Common myeloid progenitor, CD34-positive (primary cell): ENCODE data around the gene CYGB.

Experiments used
- CTCF ChIA-PET: fragments of 350-600 bp; sonication (Branson Sonifier 250); formaldehyde crosslinking; loops from one replicate; lab custom pipeline; 2021; ENCODE audit warnings: antibody characterized with exemption; lab: Charles Lee
- POLR2A ChIA-PET: fragments of 350-600 bp; sonication (Branson Sonifier 250); formaldehyde crosslinking; loops from one replicate; lab custom pipeline; 2021; ENCODE audit warnings: antibody characterized with exemption; lab: Charles Lee
- DNase-seq, 3 donors: peaks; one replicate each; pipeline versions ENCODE4 v3.0.0 to v3.0.0-alpha.2; 2013
- H3K27ac ChIP-seq, 2 experiments: 1 replicate in 1 of 2; 2 replicates in 1 of 2; pipeline ENCODE4 v1.7.0; 2013; ENCODE audit warnings: inconsistent platforms in 2 of 2, low read length in 2 of 2, mild to moderate bottlenecking in 2 of 2, low read depth in 1 of 2, moderate library complexity in 1 of 2; ENCODE audit not compliant: severe bottlenecking in 2 of 2, insufficient read depth in 1 of 2, poor library complexity in 1 of 2
- H3K27me3 ChIP-seq, 5 experiments: replicated peaks in 2 of 5; 1 replicate in 3 of 5; 2 replicates in 2 of 5; pipeline versions ENCODE4 v1.6.1 to v1.7.0; 2013; ENCODE audit warnings: low read length in 4 of 5, mild to moderate bottlenecking in 2 of 5, moderate library complexity in 2 of 5, inconsistent platforms in 1 of 5; ENCODE audit not compliant: insufficient read depth in 5 of 5, control insufficient read depth in 4 of 5
- H3K36me3 ChIP-seq, 4 experiments: 1 replicate in 2 of 4; 2 replicates in 2 of 4; pipeline versions ENCODE4 v1.6.1 to v1.7.0; 2013; ENCODE audit warnings: low read length in 3 of 4, control low read depth in 1 of 4, mild to moderate bottlenecking in 1 of 4; ENCODE audit not compliant: control insufficient read depth in 4 of 4, insufficient read depth in 4 of 4
- H3K4me1 ChIP-seq, 4 experiments: 1 replicate in 3 of 4; 2 replicates in 1 of 4; pipeline versions ENCODE4 v1.6.1 to v1.7.1; 2013; ENCODE audit warnings: low read length in 3 of 4, mild to moderate bottlenecking in 3 of 4, control low read depth in 1 of 4, inconsistent platforms in 1 of 4, moderate library complexity in 1 of 4; ENCODE audit not compliant: control insufficient read depth in 4 of 4, insufficient read depth in 4 of 4; ENCODE audit errors: control extremely low read depth in 1 of 4
- H3K4me3 ChIP-seq, 7 experiments: 1 replicate in 4 of 7; 2 replicates in 3 of 7; pipeline versions ENCODE4 v1.5.1 to v1.7.0; 2013; ENCODE audit warnings: mild to moderate bottlenecking in 7 of 7, low read length in 6 of 7, moderate library complexity in 6 of 7, inconsistent platforms in 2 of 7, low read depth in 2 of 7, control low read depth in 1 of 7; ENCODE audit not compliant: insufficient read depth in 4 of 7, control insufficient read depth in 1 of 7; ENCODE audit errors: extremely low read depth in 1 of 7
- H3K9me3 ChIP-seq, 5 experiments: 1 replicate in 4 of 5; 2 replicates in 1 of 5; pipeline versions ENCODE4 v1.6.1 to v1.7.1; 2013; ENCODE audit warnings: low read length in 4 of 5, mild to moderate bottlenecking in 2 of 5, inconsistent platforms in 1 of 5, low read depth in 1 of 5, moderate library complexity in 1 of 5; ENCODE audit not compliant: control insufficient read depth in 4 of 5, insufficient read depth in 2 of 5; ENCODE audit errors: control extremely low read depth in 1 of 5
- WGBS: methylation state at CpG from one replicate; pipeline ENCODE4 v1.1.5; 2013; ENCODE audit not compliant: insufficient coverage; 5-methylcytosine and 5-hydroxymethylcytosine counted together

Gene CYGB

GRCh38 chr17:76540381-76541300 is 3.1 kb upstream of the CYGB start:
- DNase-seq = peak; percentile 71 to 91 (median 89)
- H3K36me3 ChIP-seq = no peaks in the 10 kb centered on the region
- no peak overlapping the region for H3K27ac ChIP-seq
- H3K4me1 ChIP-seq = peaks cover 0 to 51% (median 45%) of the 10 kb centered on the region in 4 experiments
- CTCF ChIA-PET = interaction anchor here (1.1 to 3.9 kb wide), 7 partner anchors 9 to 17 kb away, joined by 3 to 20 read pairs (median 5); no protein-coding TSS in a partner anchor
- WGBS = 9% methylated on average over 12 of the region's 27 CpGs
- no peaks in the 10 kb centered on the region for H3K9me3 ChIP-seq
- peak overlapping the region in 5 of 7 experiments; percentile 33 to 73 (median 53) for H3K4me3 ChIP-seq
- peaks cover 4 to 41% (median 23%) of the 10 kb centered on the region in 5 experiments for H3K27me3 ChIP-seq
- POLR2A ChIA-PET = interaction anchor here (1.0 to 1.4 kb wide), 4 partner anchors 11 to 16 kb away, joined by 3 to 5 read pairs (median 4); no protein-coding TSS in a partner anchor

GRCh38 chr17:76539631-76540271 is 2.2 kb upstream of the CYGB start, which contains the start of gene PRCD:
PRCD (plus strand) TSS chr17:76540044; CDS start chr17:76540142, 98 bp downstream.
- Histone ChIP-seq H3K36me3 (no peaks in the 10 kb centered on the region), H3K27me3 (peaks cover 4 to 41% (median 23%) of the 10 kb centered on the region in 5 experiments), H3K4me3 (peak within 1 kb of the TSS in 5 of 7 experiments; percentile 33 to 73 (median 53)), H3K27ac (no peak within 1 kb of the TSS), H3K4me1 (peaks cover 0 to 48% (median 41%) of the 10 kb centered on the region in 4 experiments), H3K9me3 (no peaks in the 10 kb centered on the region)
- no peak for DNase-seq
- 96% methylated on average over 15 of the region's 22 CpGs for WGBS
- ChIA-PET POLR2A (interaction anchor here (1.4 kb wide), 2 partner anchors 12 to 13 kb away, joined by 3 to 4 read pairs; no protein-coding TSS in a partner anchor), CTCF (interaction anchor here (1.1 to 3.9 kb wide), 7 partner anchors 9 to 17 kb away, joined by 3 to 20 read pairs (median 5); no protein-coding TSS in a partner anchor)

GRCh38 chr17:76538941-76539570 is 1.5 kb upstream of the CYGB start:
- Histone ChIP-seq H3K4me3 (no peak overlapping the region), H3K36me3 (no peaks in the 10 kb centered on the region), H3K27ac (no peak overlapping the region), H3K27me3 (peaks cover 4 to 41% (median 23%) of the 10 kb centered on the region in 5 experiments), H3K4me1 (peaks cover 0 to 44% (median 35%) of the 10 kb centered on the region in 4 experiments), H3K9me3 (no peaks in the 10 kb centered on the region)
- no peak for DNase-seq
- 95% methylated on average over 7 of the region's 9 CpGs for WGBS
- ChIA-PET CTCF (interaction anchor here (1.0 to 3.9 kb wide), 6 partner anchors 10 to 18 kb away, joined by 3 to 20 read pairs (median 5); no protein-coding TSS in a partner anchor), POLR2A (no interaction called here)

- no peaks in the 10 kb centered on the region for H3K9me3 ChIP-seq
- no peak for DNase-seq
- ChIA-PET POLR2A (no interaction called here), CTCF (interaction anchor here (1.0 to 4.2 kb wide), 4 partner anchors 13 to 19 kb away, joined by 3 to 20 read pairs (median 10); no protein-coding TSS in a partner anchor)
- WGBS = 24% methylated on average over 34 of the region's 37 CpGs
- peaks cover 4 to 41% (median 23%) of the 10 kb centered on the region in 5 experiments for H3K27me3 ChIP-seq
- no peak overlapping the region for H3K27ac ChIP-seq
- H3K4me1 ChIP-seq = peaks cover 0 to 37% (median 29%) of the 10 kb centered on the region in 4 experiments
- peak overlapping the region in 5 of 7 experiments; percentile 10 to 63 (median 48) for H3K4me3 ChIP-seq
- H3K36me3 ChIP-seq = no peaks in the 10 kb centered on the region
These were observed 897 bp upstream of the CYGB start for GRCh38 chr17:76538281-76538931.

- ChIA-PET CTCF (interaction anchor here (1.4 to 4.7 kb wide), 4 partner anchors 9 to 50 kb away, joined by 5 to 31 read pairs (median 12); no protein-coding TSS in a partner anchor), POLR2A (no interaction called here)
- H3K4me1 ChIP-seq = peaks cover 0 to 36% (median 29%) of the 10 kb centered on the region in 4 experiments
- no peaks in the 10 kb centered on the region for H3K9me3 ChIP-seq
- H3K27ac ChIP-seq = no peak overlapping the region
- H3K36me3 ChIP-seq = no peaks in the 10 kb centered on the region
- peak overlapping the region in 4 of 7 experiments; percentile 23 to 60 (median 43) for H3K4me3 ChIP-seq
- H3K27me3 ChIP-seq = peaks cover 4 to 41% (median 23%) of the 10 kb centered on the region in 5 experiments
- WGBS = 7% methylated on average over 22 of the region's 26 CpGs
- no peak for DNase-seq
These were observed 276 bp downstream of the CYGB start for GRCh38 chr17:76537288-76537577.
